GM21786 (cell line): ENCODE results near the gene RABIF.
"Not testable (repeated sequence)": the region's sequence is repeated elsewhere in the genome, so short reads cannot be mapped to it uniquely, and the experiment has no call there.

Source experiments
- ATAC-seq: cut with Tn5 transposase; IDR thresholded peaks from one replicate; pipeline ENCODE4 v1.9.1; 2021; ENCODE audit not compliant: unreplicated experiment

The RABIF gene

DNA sequence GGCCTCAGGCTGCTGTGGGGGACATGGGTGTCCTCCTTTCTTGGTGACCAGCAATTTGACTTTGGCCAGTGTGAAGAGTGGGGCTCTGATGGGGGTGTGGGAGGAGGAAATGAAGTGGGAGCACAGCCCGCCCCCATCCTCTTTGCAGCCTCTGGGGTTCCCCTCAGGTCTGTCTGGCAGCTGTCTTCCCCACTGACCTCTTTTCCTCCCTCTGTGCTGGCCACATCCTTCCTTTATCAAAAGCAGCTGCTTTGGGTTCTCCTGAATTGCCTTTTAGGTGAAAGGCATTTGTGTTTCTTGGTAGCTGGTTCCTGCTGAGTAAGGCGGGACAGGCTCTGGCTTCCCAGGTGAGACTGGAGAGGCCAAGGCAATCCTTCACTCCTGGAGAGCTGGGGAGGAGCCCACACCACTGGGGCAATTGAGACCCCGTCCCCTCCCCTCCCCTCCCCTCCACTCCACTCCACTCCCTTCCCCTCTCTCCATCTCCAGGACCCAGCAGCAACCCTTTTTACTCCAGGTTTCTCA, 53.3 kb downstream of the RABIF start:
- ATAC-seq: no peak

DNA sequence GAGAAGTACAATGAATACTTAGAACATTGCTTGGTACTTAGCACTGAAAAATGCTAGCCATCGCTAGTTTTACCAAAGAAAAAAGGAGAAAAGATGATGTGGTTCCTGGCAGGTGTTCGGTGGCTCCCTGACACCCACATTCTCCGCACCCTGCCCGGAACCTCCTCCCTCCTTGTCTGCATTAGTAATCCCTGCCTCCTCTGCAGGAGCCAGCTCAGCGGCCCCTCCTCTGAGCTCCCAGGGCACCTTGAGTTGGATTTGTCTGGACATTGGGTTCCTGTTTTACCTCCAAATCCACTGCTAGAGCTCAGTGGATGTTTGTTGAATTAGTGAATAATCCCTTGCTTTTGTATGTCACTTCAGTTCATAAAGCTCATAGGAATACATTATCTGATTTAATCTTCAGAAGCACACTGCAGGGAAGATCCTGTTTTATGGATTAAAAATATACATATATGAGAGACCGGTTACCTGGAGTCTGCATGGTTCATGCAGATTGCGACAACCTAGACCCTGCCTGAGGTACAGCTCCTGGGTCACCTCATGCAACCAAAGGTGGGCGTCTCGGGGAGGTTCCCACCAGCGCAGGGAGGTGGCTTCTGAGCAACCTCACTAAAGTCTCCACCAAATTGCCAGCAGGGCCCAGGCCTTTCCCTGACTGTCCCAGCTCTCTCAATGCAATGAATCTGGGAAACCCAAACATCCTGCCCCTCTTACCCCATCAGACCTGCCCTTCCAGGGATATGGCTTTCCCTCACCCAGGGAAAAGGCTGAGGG, 54.0 kb downstream of the RABIF start:
- ATAC-seq: no peak

DNA sequence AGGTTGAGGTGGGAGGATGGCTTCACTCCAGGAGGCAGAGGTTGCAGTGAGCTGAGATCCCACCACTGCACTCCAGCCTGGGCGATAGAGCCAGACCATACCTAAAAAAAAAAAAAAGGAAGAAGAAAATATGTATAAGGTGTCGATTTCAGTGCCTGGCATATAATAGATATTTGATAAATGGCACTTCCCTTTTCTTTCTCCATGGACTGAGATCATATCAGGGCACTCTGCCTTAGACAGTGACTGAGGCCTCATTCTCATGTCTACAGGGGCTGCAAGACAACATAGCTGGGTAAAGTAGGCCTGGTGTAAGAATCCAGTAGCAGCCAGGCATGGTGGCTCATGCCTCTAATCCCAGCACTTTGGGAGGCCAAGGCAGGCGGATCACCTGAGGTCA, 57.0 kb downstream of the RABIF start:
- ATAC-seq: no peak

DNA sequence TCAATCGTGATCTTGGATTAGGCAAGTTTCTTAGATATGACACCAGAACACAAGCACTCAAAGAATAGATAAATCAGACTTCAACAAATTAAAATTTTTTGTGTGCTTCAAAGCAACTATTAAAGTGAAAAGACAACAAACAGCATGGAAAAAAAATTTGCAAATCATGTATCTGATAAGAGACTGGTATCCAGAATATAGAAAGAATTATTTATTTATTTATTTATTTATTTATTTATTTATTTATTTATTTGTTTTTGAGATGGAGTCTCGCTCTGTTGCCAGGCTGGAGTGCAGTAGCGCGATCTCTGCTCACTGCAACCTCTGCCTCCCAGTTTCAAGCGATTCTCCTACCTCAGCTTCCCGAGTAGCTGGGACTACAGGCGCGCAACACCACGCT, 59.7 kb downstream of the RABIF start:
- ATAC-seq: not testable (repeated sequence)
